RKO (cell line): Measurements from ENCODE around the gene TTC27.

Source experiments
- DNase-seq: peaks from one replicate; pipeline ENCODE4 v3.0.0-alpha.2; 2016; ENCODE audit warnings: low spot score

Gene TTC27

DNA sequence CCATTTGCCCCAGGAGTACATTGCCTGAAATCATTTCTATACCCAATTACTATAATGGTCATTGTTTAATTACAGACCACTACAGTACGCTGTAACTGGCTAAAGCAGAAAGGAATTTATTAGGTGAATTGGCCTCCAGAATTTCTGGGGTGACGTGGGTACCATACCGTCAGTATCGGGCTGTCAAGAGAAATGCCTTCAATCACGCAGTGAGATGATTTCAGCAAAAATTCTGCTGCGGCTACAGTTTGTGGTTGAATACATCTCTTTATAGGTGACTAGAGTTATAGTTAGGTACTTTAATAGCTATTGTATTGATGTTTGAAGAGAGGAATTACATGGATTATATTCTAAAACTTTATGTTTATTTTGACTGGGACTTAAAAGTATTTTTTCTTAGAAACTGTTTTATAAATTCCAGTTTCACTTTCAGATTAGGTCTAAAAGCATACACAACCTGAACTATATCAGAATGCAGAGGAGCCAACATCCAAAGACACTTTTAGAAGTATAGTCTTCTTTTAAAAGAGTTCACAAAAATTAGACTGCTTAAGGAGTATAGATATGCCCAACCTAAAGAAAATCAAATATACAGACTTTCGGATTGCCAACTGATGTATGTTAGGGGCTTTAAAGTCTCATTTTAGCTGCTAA is 128.4 kb downstream of the TTC27 start:
- no peak for DNase-seq

DNA sequence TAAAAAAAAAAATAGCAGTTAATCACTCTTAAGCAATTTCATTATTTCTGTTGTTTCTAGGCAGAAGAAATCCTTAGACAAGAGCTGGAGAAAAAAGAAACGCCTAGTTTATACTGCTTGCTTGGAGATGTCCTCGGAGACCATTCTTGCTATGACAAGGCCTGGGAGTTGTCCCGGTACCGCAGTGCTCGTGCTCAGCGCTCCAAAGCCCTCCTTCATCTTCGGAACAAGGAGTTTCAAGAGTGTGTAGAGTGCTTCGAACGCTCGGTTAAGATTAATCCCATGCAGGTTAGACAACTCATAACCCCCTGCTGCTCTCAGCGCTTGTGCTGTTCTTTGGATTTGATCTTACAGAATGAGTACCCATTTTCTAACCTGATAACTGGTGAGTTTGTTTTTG is 130.4 kb downstream of the TTC27 start:
- no peak for DNase-seq

DNA sequence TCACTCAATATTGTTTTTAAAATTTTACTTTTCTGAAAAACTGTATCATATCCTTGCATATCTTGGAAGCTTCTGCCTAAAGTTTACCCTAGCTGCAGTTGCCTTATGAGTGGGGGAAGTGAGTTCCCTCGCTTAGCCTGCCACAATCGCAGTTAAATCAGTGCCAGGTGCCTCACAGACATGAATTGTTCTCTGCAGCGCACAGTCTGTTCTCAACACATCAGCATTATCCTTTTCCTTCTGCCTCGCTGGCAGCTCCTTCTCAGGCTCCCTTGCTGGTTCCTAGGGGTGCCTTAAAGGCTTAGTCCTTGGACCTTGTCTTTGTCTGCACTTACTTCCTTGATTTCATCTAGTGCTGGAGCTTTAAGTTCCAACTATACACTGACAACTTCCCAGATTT is 132.8 kb downstream of the TTC27 start:
- no peak for DNase-seq

DNA sequence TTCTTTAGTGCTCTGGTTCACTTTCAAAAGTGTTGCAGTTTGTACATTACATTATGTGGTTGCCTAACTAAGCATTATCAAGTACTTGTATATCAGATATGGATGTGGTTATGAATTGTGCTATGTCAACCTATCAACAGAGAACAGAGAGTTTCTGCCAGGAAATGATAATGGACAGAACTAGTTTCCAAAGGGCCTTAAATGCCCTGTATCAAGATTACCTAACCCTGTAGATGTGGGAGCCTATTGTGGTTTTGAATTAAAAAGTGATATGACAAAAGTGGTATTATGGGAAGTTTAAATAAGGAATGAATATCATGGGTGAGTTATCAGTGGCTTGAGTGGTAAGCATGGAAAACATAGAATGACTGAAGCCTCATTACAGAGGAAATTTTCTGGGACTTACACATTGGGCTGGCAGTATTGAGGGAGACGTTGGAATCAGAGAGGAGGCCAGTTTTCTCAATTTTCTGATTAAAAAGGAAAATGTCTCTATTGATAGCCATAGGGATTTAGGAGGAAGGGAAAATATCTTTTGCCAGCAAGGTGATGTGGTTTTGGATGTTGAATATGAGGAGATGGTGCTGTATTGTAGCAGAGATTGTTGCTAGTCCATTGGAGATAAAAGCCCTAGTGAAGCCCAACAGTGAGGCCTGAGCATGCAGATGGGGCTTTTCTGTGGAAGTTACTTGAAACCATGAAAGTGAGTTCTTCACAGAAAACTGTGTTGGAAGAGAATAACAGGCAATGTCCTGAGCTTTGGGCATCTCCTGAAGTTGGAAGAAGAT is 140.7 kb downstream of the TTC27 start:
- no peak for DNase-seq

DNA sequence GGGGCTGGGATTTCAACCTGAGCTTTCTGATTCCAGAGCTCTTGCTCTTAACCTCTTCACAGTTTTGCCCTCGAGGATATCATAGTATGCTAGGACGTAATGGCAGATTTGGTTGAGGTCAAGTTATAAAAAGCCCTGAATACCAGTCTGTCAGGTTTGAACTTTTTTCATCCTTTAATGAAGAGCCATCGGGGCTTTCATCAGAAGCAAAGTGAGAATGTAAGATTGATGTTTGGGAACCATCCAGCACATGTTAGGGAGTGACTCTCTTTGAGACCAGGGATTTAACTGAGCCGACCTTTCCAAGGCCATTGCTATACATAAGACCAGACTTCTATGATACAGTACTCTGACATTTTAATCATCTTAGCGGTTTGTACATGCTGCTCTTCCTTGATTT is 142.5 kb downstream of the TTC27 start:
- DNase-seq = no peak

DNA sequence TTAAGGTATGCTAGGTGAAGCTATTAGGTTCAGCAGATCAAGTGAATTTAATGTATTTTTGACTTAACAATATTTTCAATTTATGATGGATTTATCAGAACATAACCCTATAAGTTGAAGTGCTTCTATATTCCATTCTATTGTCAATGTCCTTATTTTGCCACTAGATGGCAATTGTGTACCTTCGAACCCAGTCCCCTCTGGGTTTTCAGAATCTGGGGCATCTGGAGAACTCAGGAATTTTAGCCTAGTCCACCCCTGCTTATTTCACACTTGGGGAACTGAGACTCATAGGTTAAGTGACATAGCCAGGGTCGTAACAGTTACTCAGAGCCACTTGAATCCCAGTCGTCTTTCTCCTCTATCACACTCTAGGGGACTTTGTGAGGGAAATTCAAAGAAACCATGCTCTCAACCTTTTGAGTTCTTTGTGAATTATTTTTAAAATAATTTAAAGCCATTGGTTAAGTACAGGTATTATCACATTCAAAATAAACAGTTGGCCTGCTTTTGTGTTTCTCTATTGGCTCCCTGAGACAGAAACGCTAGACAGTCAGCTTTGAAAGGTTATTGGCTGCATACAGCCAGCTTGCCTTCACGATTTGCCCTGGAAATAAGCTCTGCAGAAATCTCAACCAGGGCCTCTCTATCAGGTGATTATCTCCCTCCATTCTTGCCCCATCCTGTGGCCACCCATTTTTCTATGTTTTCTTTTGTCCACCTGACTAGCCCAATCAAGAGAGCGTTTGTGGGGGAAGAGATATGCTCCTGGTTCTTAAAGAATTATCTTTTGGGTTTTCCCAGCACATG is 145.0 kb downstream of the TTC27 start:
- peak; percentile 68 for DNase-seq

DNA sequence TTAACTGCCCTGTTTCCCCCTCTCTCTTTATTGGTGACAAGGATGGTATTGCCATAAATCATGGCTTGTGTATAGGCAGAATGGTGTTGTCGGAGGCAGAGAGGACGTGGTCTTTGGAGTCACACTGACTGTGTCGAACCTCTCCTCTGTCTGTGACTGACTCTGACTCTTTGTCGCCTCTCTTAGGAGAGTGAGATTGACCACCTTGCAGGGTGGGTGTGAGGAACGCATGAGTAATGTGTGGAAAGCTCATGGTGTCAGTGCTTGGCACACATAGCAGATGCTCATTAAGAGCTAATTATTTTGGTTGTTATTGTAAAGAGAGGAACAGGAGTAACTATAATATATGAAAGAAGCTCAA is 145.6 kb downstream of the TTC27 start:
- DNase-seq = no peak

DNA sequence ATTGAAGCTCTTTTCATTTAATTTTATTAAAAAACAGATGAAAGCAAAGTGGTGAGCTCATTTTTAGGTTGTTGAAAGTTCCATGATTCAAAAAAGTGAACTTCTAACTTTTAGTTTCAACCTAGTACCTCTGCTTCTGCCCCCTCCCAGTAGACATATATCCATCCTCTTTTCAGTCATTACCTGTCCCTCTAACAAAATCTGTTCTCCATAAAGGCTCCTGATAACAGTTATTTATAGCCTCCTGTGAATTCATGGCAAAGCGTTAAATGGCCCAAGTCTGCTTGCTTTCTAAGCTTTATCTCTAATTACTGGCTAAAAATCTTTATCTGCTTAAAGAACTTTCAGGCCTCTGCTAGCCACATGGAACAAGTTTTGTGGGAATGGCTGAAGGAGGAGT is 148.1 kb downstream of the TTC27 start:
- DNase-seq = no peak

DNA sequence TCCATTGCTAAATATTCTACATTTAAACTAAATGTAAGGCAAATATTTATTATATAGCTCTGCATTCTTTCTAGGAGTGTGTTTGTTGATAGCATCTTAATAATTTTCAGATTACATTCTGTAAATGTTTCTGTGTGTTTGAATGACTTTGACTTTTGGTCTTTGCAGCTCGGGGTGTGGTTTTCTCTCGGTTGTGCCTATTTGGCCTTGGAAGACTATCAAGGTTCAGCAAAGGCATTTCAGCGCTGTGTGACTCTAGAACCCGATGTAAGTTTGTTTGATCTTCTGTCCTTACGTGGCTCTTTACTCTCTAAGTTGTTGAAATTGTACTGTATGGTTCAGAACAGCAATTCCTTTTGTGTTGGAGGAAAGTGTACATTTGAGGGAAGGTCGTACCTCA is 149.9 kb downstream of the TTC27 start:
- DNase-seq = no peak

DNA sequence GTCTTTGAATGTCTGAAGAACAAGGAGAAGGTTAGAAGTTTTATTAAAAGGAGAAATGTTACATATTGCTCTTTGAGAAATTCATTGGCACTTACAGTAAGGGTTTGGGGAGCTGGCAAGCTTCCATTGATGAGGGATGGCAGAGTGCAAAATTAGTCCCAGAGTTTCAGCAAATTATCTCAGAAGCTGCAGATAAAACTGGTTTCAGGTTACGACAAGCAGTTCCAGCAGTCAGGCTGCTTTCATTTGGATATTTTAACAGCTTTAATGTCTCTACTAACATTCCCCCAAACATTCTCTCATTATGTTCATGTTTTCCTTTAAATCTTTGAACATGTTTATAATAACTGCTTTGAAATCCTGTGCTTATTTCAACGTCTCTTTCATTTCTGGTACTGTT is 153.1 kb downstream of the TTC27 start:
- DNase-seq = no peak

DNA sequence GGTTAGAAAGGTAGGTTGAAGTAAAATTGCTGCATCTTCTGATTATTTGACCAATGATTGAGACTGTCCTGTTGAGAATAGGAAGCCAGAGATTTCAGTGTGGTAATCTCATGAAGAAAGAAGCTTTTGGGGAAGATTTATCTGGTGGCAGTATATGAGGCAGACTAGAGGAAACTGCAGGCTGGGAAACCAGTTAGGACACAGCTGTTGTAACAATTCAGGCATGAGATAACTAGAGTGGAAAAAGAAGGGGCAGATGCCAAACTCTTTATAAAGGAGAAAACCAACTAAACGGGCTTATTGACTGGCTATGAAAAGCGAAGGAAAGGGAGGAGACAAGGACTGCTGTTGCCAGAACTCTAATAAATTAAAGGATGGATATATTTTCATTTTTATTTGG is 155.6 kb downstream of the TTC27 start:
- no peak for DNase-seq

DNA sequence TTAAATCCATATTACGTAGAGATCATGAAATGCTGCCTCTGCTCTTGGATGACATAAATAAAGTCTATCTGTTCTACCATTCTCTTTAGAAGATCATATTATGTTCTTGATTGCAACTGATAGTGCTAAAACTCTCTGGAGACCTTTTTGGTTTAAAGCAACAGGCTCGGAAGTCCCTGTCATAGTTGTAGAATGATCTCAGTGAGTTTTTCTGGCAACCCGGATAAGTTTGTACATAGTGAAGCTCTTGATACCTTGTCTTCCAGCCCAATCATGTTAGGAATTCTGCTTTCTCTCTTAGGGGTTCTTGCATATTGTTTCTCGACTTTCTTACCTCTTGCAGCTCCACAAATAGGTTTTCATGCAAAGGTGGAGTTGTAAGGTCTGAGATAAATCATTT is 156.1 kb downstream of the TTC27 start:
- no peak for DNase-seq

DNA sequence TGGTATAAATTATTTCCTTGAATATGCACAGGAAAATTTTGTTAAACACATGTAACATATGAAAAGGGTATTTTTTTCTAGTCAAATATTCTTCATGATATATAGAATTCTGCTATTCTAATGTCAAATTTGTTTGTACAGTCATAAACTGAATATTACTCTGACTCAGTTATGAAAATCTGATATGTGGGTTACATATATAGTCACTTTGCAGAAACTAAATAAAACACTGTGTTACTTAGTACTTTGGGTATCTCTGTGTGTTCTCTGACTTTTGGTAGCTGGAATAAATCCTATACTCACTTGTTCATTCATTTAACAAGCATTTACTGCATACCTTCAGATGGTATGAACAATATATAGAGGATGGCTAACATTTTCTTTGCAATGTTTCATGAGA is 159.4 kb downstream of the TTC27 start:
- DNase-seq = no peak

DNA sequence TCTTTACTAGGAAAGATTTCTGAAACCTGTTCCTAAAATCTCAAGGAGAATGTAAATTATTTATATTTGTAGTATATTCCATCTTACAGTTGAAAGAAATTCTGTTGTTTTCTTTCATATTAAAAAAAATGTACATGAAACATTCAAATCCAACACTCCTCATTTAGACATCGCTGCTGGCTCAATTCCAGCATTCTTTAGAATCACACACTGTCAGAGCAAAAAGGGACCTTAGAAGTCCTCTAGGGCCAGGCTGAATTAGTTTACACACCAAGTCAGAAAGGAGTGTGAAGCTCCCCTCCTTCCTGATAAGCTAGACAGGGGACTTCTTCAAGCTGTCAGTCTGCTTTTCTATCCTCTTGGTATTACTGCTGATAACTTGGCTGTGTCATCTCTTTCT is 160.3 kb downstream of the TTC27 start:
- no peak for DNase-seq

DNA sequence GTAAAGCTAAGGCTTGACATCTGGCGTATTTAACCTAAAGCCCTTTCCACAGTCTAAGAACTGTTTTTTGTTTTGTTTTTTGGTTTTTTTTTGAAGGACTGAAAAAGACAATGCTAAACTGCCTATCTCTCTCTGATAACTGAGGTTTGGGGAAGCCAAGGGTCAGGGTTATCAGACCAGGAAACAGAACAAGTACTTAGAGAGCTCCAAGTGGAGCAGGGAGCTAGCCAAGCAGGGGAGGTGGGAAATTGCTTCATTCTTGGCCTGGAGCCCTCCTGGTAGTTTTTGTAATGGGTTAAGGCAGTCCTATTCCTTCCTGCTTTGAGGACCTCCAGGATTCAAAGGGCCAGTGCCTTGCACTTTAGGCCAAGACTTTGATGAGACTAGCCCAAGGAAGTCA is 164.6 kb downstream of the TTC27 start:
- DNase-seq = no peak

DNA sequence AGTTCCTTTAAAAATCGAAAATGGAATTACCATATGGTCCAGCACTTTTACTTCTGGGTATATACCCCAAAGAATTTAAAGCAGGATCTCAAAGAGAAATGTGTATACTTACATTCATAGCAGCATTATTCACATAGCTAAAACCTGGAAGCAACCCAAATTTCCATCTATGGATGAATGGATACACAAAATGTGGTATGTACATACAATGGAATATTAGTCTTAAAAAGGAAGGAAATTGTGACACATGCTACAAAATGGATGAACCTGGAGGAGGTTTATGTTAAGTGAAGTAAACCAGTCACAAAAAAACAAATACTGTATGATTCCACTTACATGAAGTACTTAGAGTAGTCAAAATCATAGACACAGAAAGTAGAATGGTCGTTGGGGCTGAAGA is 171.0 kb downstream of the TTC27 start:
- DNase-seq = no peak

DNA sequence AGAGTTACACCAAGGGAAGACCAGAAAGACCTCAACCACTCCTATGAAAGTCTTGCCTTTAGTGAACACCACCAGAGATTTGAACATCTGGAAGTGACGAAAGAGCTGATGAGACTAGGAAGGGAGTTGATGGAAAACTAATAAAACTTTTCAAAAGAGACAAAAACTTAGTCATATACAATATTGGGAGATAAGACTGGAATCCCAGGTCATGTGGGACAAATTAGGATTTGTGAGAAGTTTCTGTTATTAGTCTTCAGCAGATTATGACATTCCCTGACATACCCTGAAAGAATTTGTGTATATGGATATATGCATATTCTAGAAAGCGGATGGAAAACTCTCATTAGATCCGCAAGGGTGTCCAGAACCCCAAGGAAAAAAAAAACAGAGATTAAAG is 173.9 kb downstream of the TTC27 start:
- no peak for DNase-seq

DNA sequence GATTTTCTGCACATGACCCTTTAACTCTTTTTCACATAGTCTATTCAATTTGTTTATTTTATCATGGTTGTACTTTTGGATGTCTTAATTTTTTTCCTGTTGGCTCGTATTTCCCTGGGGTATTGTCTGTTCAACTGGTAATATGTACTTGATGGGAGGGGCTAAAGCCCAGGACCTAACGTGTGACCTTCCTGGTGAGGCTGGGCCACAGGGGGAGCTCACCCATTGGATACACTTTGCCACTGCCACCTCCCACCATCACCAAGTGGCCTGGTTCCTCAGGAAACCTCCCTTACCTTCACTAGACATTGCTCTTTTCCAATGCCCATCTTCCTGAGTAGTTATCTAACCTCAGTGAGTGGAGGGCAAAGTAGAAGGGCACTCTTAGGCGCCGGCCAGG is 175.0 kb downstream of the TTC27 start:
- DNase-seq = no peak

DNA sequence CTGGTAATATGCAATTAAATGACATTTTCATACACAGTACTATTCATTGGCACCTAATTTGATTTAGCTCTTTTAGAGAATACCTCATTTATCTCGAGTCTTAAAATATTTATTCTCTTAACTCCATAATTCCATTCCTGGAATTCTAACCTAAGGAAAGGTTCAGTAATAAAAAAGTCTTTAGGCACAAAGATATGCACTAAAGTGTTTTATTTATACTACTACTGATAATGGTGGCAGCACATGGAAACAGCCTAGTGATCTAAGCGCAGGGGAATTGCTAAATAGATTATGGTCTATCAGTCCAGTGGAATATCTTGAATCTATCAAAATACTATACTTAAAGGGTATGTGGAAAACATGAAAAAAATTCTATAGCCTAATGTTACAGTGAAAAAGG is 176.4 kb downstream of the TTC27 start:
- DNase-seq = no peak

DNA sequence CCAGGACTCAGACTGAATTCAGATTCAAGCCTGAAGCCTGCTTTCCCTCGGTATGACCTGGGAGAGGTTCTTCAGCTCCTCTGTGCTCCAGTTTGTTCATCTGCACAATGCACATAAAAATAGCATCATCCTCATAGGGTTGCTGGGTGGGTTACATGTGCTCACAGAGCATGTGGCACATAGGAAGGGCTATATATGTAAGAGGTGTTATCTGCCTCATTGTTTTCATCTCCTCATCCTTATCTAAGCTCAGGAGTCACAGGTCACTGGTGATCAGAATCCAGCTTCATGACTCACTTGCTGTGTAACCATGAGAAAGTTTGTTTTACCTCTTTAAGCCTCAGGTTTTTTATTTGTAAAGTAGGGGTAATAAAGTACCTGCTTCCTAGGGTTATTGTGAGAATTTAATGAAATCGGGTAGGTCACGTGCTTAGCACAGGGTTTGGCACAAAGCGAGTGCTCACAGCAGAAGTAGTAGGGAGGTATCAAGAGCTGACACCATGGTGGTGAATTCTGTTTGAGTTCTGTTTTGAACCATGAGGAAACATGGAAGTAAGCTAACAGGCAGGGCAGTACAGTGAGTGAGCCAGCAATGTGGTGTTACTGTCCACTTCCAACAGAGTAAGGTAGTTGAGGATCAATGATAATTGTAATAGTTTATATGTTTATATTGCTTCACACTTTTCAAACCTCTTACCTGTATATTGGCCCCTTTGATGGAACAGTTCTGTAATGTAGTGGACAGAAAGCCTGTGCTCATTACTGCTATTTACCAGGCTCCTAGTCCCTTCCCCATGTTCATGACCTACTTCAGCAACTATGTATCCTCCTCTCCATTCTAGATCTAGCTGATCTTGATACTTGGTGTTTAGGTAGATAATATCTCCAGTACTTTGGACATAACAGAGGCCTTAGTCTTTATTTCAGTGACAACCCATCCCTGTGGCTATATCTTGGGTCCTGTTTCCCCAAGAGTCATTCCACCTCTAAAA is 177.6 kb downstream of the TTC27 start:
- no peak for DNase-seq

DNA sequence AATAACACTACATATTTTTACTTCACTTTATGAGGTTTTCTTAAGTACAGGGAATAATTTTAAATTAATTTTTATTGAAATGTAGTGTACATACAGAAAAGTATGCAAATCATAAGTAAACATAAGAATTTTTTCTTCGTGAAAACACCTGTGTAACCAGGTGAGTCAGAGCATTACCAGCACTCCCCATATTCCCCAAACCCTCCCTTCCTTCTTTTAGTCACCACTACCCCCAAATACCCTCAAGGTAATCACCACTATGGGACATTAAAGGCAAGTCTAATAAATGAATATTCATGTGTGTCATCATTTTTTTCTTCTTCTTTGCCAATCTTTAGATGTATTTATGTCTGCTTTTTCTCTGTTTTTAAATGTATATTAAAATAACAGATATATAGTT is 179.0 kb downstream of the TTC27 start:
- no peak for DNase-seq

DNA sequence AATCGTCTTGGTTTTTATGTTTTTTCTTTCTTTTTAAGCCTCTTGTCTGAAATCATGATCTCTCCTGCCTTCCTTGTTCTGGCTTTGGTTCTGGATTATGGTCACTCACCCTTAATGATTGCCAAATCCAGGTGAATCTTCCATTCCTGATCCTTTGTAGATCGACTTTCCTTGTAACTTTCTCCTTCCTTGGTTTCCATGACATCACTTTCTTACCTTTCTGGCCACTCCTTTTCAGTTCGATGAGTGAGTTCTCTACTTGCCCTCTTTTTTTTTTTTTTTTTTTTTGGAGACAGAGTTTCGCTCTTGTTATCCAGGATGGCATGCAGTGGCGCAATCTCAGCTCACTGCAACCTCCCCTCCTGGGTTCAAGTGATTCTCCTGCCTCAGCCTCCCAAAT is 179.8 kb downstream of the TTC27 start:
- no peak for DNase-seq
